VCaP (cell line): ENCODE results near the gene CTNNA3.

Experiments
- H3K27ac ChIP-seq: fragments of 450-650 bp; 2 replicates; pipeline ENCODE4 v1.5.1; 2017
- CTCF ChIP-seq: fragments of 450-650 bp; conservative IDR thresholded peaks from 2 replicates; pipeline ENCODE4 v1.5.1; 2017; ENCODE audit warnings: mild to moderate bottlenecking, moderate library complexity

The CTNNA3 gene

GRCh38 chr10:66869635-66870034 is 826.4 kb downstream of the CTNNA3 start:
- TF ChIP-seq CTCF: no peak
- H3K27ac ChIP-seq: no peak overlapping the region

- TF ChIP-seq CTCF: no peak
- no peak overlapping the region for H3K27ac ChIP-seq
Measured at GRCh38 chr10:66862687-66863258, 833.2 kb downstream of the CTNNA3 start.

- peak overlapping the region; percentile 9; the same call in 1 of the 2 replicates for H3K27ac ChIP-seq
- no peak for TF ChIP-seq CTCF
Measured at GRCh38 chr10:66860376-66860945, 835.5 kb downstream of the CTNNA3 start.

- no peak for TF ChIP-seq CTCF
- no peak overlapping the region for H3K27ac ChIP-seq
Measured at GRCh38 chr10:66852811-66853210, 843.2 kb downstream of the CTNNA3 start.

- H3K27ac ChIP-seq: no peak overlapping the region
- no peak for TF ChIP-seq CTCF
Measured at GRCh38 chr10:66848856-66849255, 847.1 kb downstream of the CTNNA3 start.

GRCh38 chr10:66844176-66844942 is 851.6 kb downstream of the CTNNA3 start:
- H3K27ac ChIP-seq: no peak overlapping the region
- TF ChIP-seq CTCF: no peak

GRCh38 chr10:66843396-66843795 is 852.6 kb downstream of the CTNNA3 start:
- TF ChIP-seq CTCF: no peak
- no peak overlapping the region for H3K27ac ChIP-seq
